Cardiac muscle cell (in vitro differentiated cells and primary cell): ENCODE measurements around the gene MCTP1. TPM values are rescaled to one million over a fixed set of nuclear protein-coding genes. Genes with fewer than 3 reads are reported as not detected.

ENCODE experiments used
- DNase-seq, 2 donors: peaks; one replicate each; pipeline versions ENCODE4 v3.0.0 to v3.0.0-alpha.2; 2010 to 2017; ENCODE audit warnings: low read depth in 1 of 2, low spot score in 1 of 2
- H3K27ac ChIP-seq: fragments of 200-600 bp; sonication (generic); 2 replicates; pipeline ENCODE4 v1.5.1; 2016
- H3K27me3 ChIP-seq: fragments of 200-600 bp; sonication (generic); 2 replicates; pipeline ENCODE4 v1.6.0; 2016; ENCODE audit warnings: control low read depth
- H3K36me3 ChIP-seq: fragments of 200-600 bp; sonication (generic); 2 replicates; pipeline ENCODE4 v1.5.1; 2016; ENCODE audit warnings: control low read depth
- H3K4me1 ChIP-seq: fragments of 200-600 bp; sonication (generic); 2 replicates; pipeline ENCODE4 v1.8.1; 2017; ENCODE audit warnings: low read depth, mild to moderate bottlenecking, mixed run types
- H3K4me3 ChIP-seq: fragments of 200-600 bp; sonication (generic); 2 replicates; pipeline ENCODE4 v1.5.1; 2016; ENCODE audit warnings: mild to moderate bottlenecking
- H3K9me3 ChIP-seq: fragments of 200-600 bp; sonication (generic); 2 replicates; pipeline ENCODE4 v1.5.1; 2017; ENCODE audit warnings: low read depth, mild to moderate bottlenecking, control low read depth
- CTCF ChIP-seq: IDR thresholded peaks from 2 replicates; pipeline ENCODE4 v1.5.1; 2012; ENCODE audit warnings: low read depth, mild to moderate bottlenecking, low read length
- polyA plus RNA-seq: library from polyadenylated mRNA; unstranded; fragments of >200 nt; fragmentation: Nextera tagmentation; extraction: Ambion mirVana; gene quantifications from 2 replicates; pipeline ENCODE4 v1.2.1, GENCODE V29; 2016
- total RNA-seq: library from RNA; depleted of rRNA; stranded (reverse); fragments of >200 nt; gene quantifications from 2 replicates; pipeline ENCODE4 v1.2.3, GENCODE V29; 2016

The MCTP1 gene
- total and polyA plus RNA-seq, 2 experiments from 2014 or later = 1.4 TPM; not detected in 1

- DNase-seq = no peak
- H3K9me3 ChIP-seq = no peaks in the 10 kb centered on the region
- H3K36me3 ChIP-seq = no peaks in the 10 kb centered on the region
- no peak for TF ChIP-seq CTCF
- no peak overlapping the region for H3K27ac ChIP-seq
- H3K4me1 ChIP-seq = no peaks in the 10 kb centered on the region
- no peak overlapping the region for H3K4me3 ChIP-seq
- H3K27me3 ChIP-seq = no peaks in the 10 kb centered on the region
These were observed 343.7 kb downstream of the MCTP1 start for GRCh38 chr5:94941122-94941755.

DNA sequence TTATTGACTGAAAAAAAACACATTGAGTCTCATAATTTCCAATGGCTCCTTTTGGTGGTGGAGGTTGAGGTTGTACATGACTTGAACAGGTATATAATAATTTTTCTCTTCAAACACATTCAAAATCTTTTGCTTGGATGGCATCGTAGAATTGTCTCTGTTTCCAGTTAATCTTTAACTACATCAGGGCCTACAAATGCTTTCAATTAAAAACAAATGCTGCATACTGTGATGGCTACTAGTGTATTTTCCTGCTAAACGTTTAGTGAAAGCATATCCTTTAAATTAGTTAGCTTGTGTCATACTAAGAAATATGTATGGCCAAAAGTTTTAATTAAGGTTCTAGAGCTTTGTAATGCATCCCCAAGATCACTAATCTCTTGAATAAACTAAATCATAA is 352.6 kb downstream of the MCTP1 start:
- H3K27ac ChIP-seq = no peak overlapping the region
- H3K36me3 ChIP-seq = no peaks in the 10 kb centered on the region
- H3K4me1 ChIP-seq = no peaks in the 10 kb centered on the region
- no peaks in the 10 kb centered on the region for H3K9me3 ChIP-seq
- DNase-seq = no peak
- TF ChIP-seq CTCF = no peak
- H3K4me3 ChIP-seq = no peak overlapping the region
- no peaks in the 10 kb centered on the region for H3K27me3 ChIP-seq

DNA sequence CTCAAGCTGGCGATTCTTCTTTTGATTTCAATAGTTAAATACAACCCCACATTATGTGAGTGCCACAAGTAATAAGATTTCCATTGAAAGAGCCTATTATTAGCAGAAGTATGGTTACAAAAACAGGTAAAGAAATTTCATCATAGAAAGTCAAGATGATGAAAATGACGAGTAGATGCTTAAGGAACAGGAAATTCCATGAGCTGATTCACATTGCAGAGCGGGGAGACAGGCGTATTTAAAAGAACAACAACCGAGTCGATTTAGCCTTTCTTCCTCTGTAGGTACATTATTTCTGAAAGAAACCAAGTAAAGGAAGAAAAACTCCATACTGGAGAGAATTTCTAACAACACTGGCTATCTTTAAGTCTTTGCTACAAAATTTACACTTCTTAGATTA is 356.0 kb downstream of the MCTP1 start:
- DNase-seq = peak in 1 of 2 donors; percentile 10

DNA sequence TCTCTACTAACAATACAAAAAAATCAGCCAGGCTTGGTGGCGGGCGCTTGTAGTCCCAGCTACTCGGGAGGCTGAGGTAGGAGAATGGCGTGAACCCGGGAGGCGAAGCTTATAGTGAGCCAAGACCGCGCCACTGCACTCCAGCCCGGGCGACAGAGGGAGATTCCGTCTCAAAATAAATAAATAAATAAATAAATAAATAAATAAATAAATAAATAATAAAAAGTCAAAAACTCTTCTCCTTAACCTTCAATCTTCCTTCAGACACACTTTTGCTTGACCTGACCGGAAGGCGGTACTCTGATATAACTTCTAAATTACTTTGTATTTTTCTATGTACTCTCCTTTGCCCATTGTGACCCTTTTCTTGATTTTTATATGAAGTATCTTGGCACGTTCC is 364.3 kb downstream of the MCTP1 start:
- no peak for DNase-seq
- Histone ChIP-seq H3K9me3 (no peaks in the 10 kb centered on the region), H3K27me3 (peaks cover 5% of the 10 kb centered on the region), H3K27ac (no peak overlapping the region), H3K4me1 (no peaks in the 10 kb centered on the region), H3K4me3 (no peak overlapping the region), H3K36me3 (no peaks in the 10 kb centered on the region)
- no peak for TF ChIP-seq CTCF

More for the DNA sequence above, 356.0 kb downstream of the MCTP1 start:
- H3K4me1 ChIP-seq = no peaks in the 10 kb centered on the region
- no peak overlapping the region for H3K27ac ChIP-seq
- no peak for TF ChIP-seq CTCF
- no peaks in the 10 kb centered on the region for H3K9me3 ChIP-seq
- H3K36me3 ChIP-seq = no peaks in the 10 kb centered on the region
- no peaks in the 10 kb centered on the region for H3K27me3 ChIP-seq
- H3K4me3 ChIP-seq = no peak overlapping the region

GRCh38 chr5:94916619-94917018 is 368.3 kb downstream of the MCTP1 start:
- TF ChIP-seq CTCF = no peak
- H3K36me3 ChIP-seq = no peaks in the 10 kb centered on the region
- H3K27me3 ChIP-seq = peaks cover 5% of the 10 kb centered on the region
- no peaks in the 10 kb centered on the region for H3K4me1 ChIP-seq
- no peak overlapping the region for H3K4me3 ChIP-seq
- H3K9me3 ChIP-seq = no peaks in the 10 kb centered on the region
- no peak overlapping the region for H3K27ac ChIP-seq
- no peak for DNase-seq
